ENCODE results near the gene CMPK1.

CMPK1 gene

GRCh38 chr1:47385020-47385419 is 51.4 kb downstream of the CMPK1 start:
- in situ Hi-C loops (cut with HindIII; ENCODE audit: low pct_ligation_motif_present, low sequenced_read_pairs), result no loop called here
- Histone ChIP-seq H3K36me3 (replicated peaks) (peaks cover 12% of the 10 kb centered on the region), H3K27ac (no peak overlapping the region), H3K4me3 (ENCODE audit: low read depth, low read length) (no peak overlapping the region), H3K27me3 (replicated peaks) (no peaks in the 10 kb centered on the region)
- no peak for DNase-seq
- TF ChIP-seq CTCF (IDR thresholded peaks at IDR 0.05; ENCODE audit: low read depth, low read length, missing control alignments), result no peak

GRCh38 chr1:47386268-47386667 is 52.7 kb downstream of the CMPK1 start:
- TF ChIP-seq CTCF (IDR thresholded peaks at IDR 0.05; ENCODE audit: low read depth, low read length, missing control alignments), result no peak
- H3K27ac ChIP-seq, result no peak overlapping the region
- no peak for DNase-seq
- peaks cover 9% of the 10 kb centered on the region for H3K36me3 ChIP-seq (replicated peaks)
- no peaks in the 10 kb centered on the region for H3K27me3 ChIP-seq (replicated peaks)
- in situ Hi-C loops (cut with HindIII; ENCODE audit: low pct_ligation_motif_present, low sequenced_read_pairs), result no loop called here
- H3K4me3 ChIP-seq (ENCODE audit: low read depth, low read length), result no peak overlapping the region

- TF ChIP-seq CTCF (IDR thresholded peaks at IDR 0.05; ENCODE audit: low read depth, low read length, missing control alignments), result no peak
- no peak for DNase-seq
- H3K27me3 ChIP-seq (replicated peaks), result no peaks in the 10 kb centered on the region
- H3K36me3 ChIP-seq (replicated peaks), result peaks cover 3% of the 10 kb centered on the region
- H3K27ac ChIP-seq, result no peak overlapping the region
- in situ Hi-C loops (cut with HindIII; ENCODE audit: low pct_ligation_motif_present, low sequenced_read_pairs), result no loop called here
- H3K4me3 ChIP-seq (ENCODE audit: low read depth, low read length), result no peak overlapping the region
Measured at GRCh38 chr1:47388030-47388890, 54.7 kb downstream of the CMPK1 start.

GRCh38 chr1:47388891-47389238 is 55.3 kb downstream of the CMPK1 start:
- in situ Hi-C loops (cut with HindIII; ENCODE audit: low pct_ligation_motif_present, low sequenced_read_pairs), result no loop called here
- peak; percentile 73 for DNase-seq
- TF ChIP-seq CTCF (IDR thresholded peaks at IDR 0.05; ENCODE audit: low read depth, low read length, missing control alignments), result peak; percentile 89
- Histone ChIP-seq H3K27me3 (replicated peaks) (no peaks in the 10 kb centered on the region), H3K27ac (no peak overlapping the region), H3K4me3 (ENCODE audit: low read depth, low read length) (no peak overlapping the region), H3K36me3 (replicated peaks) (no peaks in the 10 kb centered on the region)

GRCh38 chr1:47389731-47390130 is 56.1 kb downstream of the CMPK1 start:
- Histone ChIP-seq H3K27me3 (replicated peaks) (no peaks in the 10 kb centered on the region), H3K27ac (no peak overlapping the region), H3K36me3 (replicated peaks) (no peaks in the 10 kb centered on the region), H3K4me3 (ENCODE audit: low read depth, low read length) (no peak overlapping the region)
- no peak for TF ChIP-seq CTCF (IDR thresholded peaks at IDR 0.05; ENCODE audit: low read depth, low read length, missing control alignments)
- DNase-seq, result no peak
- in situ Hi-C loops (cut with HindIII; ENCODE audit: low pct_ligation_motif_present, low sequenced_read_pairs), result no loop called here

GRCh38 chr1:47390843-47391242 is 57.3 kb downstream of the CMPK1 start:
- no peak for TF ChIP-seq CTCF (IDR thresholded peaks at IDR 0.05; ENCODE audit: low read depth, low read length, missing control alignments)
- DNase-seq, result no peak
- Histone ChIP-seq H3K27ac (no peak overlapping the region), H3K36me3 (replicated peaks) (no peaks in the 10 kb centered on the region), H3K4me3 (ENCODE audit: low read depth, low read length) (no peak overlapping the region), H3K27me3 (replicated peaks) (no peaks in the 10 kb centered on the region)
- in situ Hi-C loops (cut with HindIII; ENCODE audit: low pct_ligation_motif_present, low sequenced_read_pairs), result no loop called here

All from brain microvascular endothelial cell (primary cell).